H1 (cell line): ENCODE data around the gene BMP4. TPM values are rescaled to one million over a fixed set of nuclear protein-coding genes. Genes with fewer than 3 reads are reported as not detected.

Experiments used
- CTCF ChIA-PET: fragments of 300-600 bp; sonication (Branson Sonifier 250); formaldehyde crosslinking; loops from one replicate; lab custom pipeline; 2021; ENCODE audit not compliant: partially characterized antibody; lab: Charles Lee
- POLR2A ChIA-PET: fragments of 300-600 bp; sonication (Branson Sonifier 250); formaldehyde crosslinking; loops from one replicate; lab custom pipeline; 2021; ENCODE audit warnings: inconsistent platforms; ENCODE audit not compliant: partially characterized antibody; lab: Charles Lee
- DNase-seq, 2 experiments: peaks; one replicate each; pipeline versions ENCODE4 v3.0.0 to v3.0.0-alpha.2; 2010 to 2022; ENCODE audit warnings: low spot score in 2 of 2, low read depth in 1 of 2, mixed read lengths in 1 of 2
- FAIRE-seq: peaks from 2 replicates; lab custom pipeline; 2011; peaks lifted over from hg19 to GRCh38; lab: Jason Lieb, UNC
- H2AFZ ChIP-seq: 2 replicates; pipeline ENCODE4 v1.8.1; 2012; ENCODE audit warnings: low read length, inconsistent platforms
- H2AK5ac ChIP-seq: 2 replicates; pipeline ENCODE4 v1.6.1; 2013; ENCODE audit warnings: low read depth, low read length
- H2BK120ac ChIP-seq: replicated peaks from 2 replicates; pipeline ENCODE3; 2013; ENCODE audit warnings: low read depth, low read length, inconsistent platforms
- H2BK12ac ChIP-seq: 2 replicates; pipeline ENCODE4 v1.6.1; 2013; ENCODE audit warnings: low read depth, low read length
- H2BK15ac ChIP-seq: 2 replicates; pipeline ENCODE4 v1.6.1; 2013; ENCODE audit warnings: low read length
- H2BK20ac ChIP-seq: 2 replicates; pipeline ENCODE4 v1.6.1; 2013; ENCODE audit warnings: low read length
- H2BK5ac ChIP-seq: 2 replicates; pipeline ENCODE4 v1.6.1; 2013; ENCODE audit warnings: low read depth, low read length
- H3K14ac ChIP-seq: 2 replicates; pipeline ENCODE4 v1.6.1; 2013; ENCODE audit warnings: inconsistent platforms; ENCODE audit not compliant: insufficient read length
- H3K18ac ChIP-seq: 2 replicates; pipeline ENCODE4 v1.6.1; 2013; ENCODE audit warnings: low read length; ENCODE audit errors: extremely low read depth
- H3K23ac ChIP-seq: 2 replicates; pipeline ENCODE4 v1.6.1; 2013; ENCODE audit warnings: inconsistent platforms; ENCODE audit not compliant: insufficient read length
- H3K23me2 ChIP-seq: 2 replicates; pipeline ENCODE4 v1.6.1; 2013; ENCODE audit warnings: low read depth, low read length
- H3K27ac ChIP-seq: 2 replicates; pipeline ENCODE4 v1.6.1; 2011; ENCODE audit warnings: low read depth, low read length, inconsistent platforms
- H3K27me3 ChIP-seq, 4 experiments: replicated peaks in 1 of 4; 1 replicate in 1 of 4; 2 replicates in 3 of 4; pipeline versions ENCODE4 v1.6.1 to v1.8.1; 2011 to 2013; ENCODE audit warnings: low read length in 3 of 4, mild to moderate bottlenecking in 3 of 4, inconsistent platforms in 2 of 4, mixed read lengths in 2 of 4, moderate library complexity in 1 of 4; ENCODE audit not compliant: control insufficient read depth in 3 of 4, insufficient read depth in 3 of 4; ENCODE audit errors: extremely low read depth in 1 of 4
- H3K36me3 ChIP-seq, 4 experiments: 2 replicates each; pipeline versions ENCODE4 v1.6.1 to v1.8.1; 2011 to 2013; ENCODE audit warnings: mild to moderate bottlenecking in 4 of 4, low read length in 3 of 4, moderate library complexity in 2 of 4, control low read depth in 1 of 4, inconsistent platforms in 1 of 4; ENCODE audit not compliant: insufficient read depth in 4 of 4, control insufficient read depth in 2 of 4
- H3K4ac ChIP-seq: replicated peaks from 2 replicates; pipeline ENCODE3; 2013; ENCODE audit warnings: low read length, low read depth, mixed read lengths, inconsistent platforms; ENCODE audit not compliant: insufficient read length
- H3K4me1 ChIP-seq, 4 experiments: replicated peaks in 1 of 4; 1 replicate in 1 of 4; 2 replicates in 3 of 4; pipeline versions ENCODE4 v1.6.1 to v1.8.1; 2011 to 2013; ENCODE audit warnings: low read length in 3 of 4, inconsistent platforms in 2 of 4, mixed read lengths in 1 of 4; ENCODE audit not compliant: insufficient read depth in 4 of 4, control insufficient read depth in 3 of 4
- H3K4me2 ChIP-seq, 2 experiments: 2 replicates each; pipeline versions ENCODE4 v1.6.1 to v1.8.1; 2011 to 2013; ENCODE audit warnings: low read depth in 2 of 2, low read length in 2 of 2, control low read depth in 1 of 2, inconsistent platforms in 1 of 2, mild to moderate bottlenecking in 1 of 2; ENCODE audit not compliant: insufficient read depth in 1 of 2
- H3K4me3 ChIP-seq, 4 experiments: fragments of 200-600, 300-600 bp in 1 of 4; sonication (generic), shearing (Covaris generic), sonication (Bioruptor Twin) in 1 of 4; 2 replicates each; pipeline versions ENCODE4 v1.5.1 to v1.8.1; 2011 to 2016; ENCODE audit warnings: low read length in 4 of 4, low read depth in 3 of 4, control low read depth in 2 of 4, inconsistent platforms in 2 of 4, mild to moderate bottlenecking in 2 of 4, mixed read lengths in 1 of 4, moderate library complexity in 1 of 4; ENCODE audit not compliant: insufficient read depth in 2 of 4; ENCODE audit errors: extremely low read depth in 1 of 4
- H3K56ac ChIP-seq: replicated peaks from 2 replicates; pipeline ENCODE3; 2013; ENCODE audit warnings: low read depth, mild to moderate bottlenecking, mixed read lengths, low read length, inconsistent platforms; ENCODE audit not compliant: insufficient read length
- H3K79me1 ChIP-seq: 2 replicates; pipeline ENCODE4 v1.6.1; 2013; ENCODE audit warnings: low read depth, low read length, control low read depth
- H3K79me2 ChIP-seq, 2 experiments: 2 replicates each; pipeline versions ENCODE4 v1.6.1 to v1.8.1; 2012 to 2013; ENCODE audit warnings: low read length in 2 of 2, mild to moderate bottlenecking in 2 of 2, inconsistent platforms in 1 of 2; ENCODE audit not compliant: insufficient read depth in 2 of 2, control insufficient read depth in 1 of 2
- H3K9ac ChIP-seq, 4 experiments: replicated peaks in 1 of 4; 1 replicate in 1 of 4; 2 replicates in 3 of 4; pipeline versions ENCODE4 v1.6.1 to v1.8.1; 2011 to 2013; ENCODE audit warnings: low read depth in 3 of 4, low read length in 3 of 4, control low read depth in 2 of 4, mild to moderate bottlenecking in 2 of 4, moderate library complexity in 2 of 4, inconsistent platforms in 1 of 4; ENCODE audit errors: extremely low read depth in 1 of 4
- H3K9me3 ChIP-seq, 2 experiments: 2 replicates each; pipeline versions ENCODE4 v1.6.1 to v1.8.1; 2012 to 2013; ENCODE audit warnings: mild to moderate bottlenecking in 2 of 2, moderate library complexity in 2 of 2, control low read depth in 1 of 2, inconsistent platforms in 1 of 2, low read depth in 1 of 2, low read length in 1 of 2, mixed read lengths in 1 of 2; ENCODE audit not compliant: insufficient read depth in 2 of 2
- H4K20me1 ChIP-seq, 2 experiments: replicated peaks in 1 of 2; 2 replicates each; pipeline versions ENCODE3 to v1.8.1; 2011 to 2013; ENCODE audit warnings: inconsistent platforms in 2 of 2, low read length in 2 of 2, mild to moderate bottlenecking in 1 of 2; ENCODE audit not compliant: insufficient read depth in 2 of 2, control insufficient read depth in 1 of 2
- H4K5ac ChIP-seq: 2 replicates; pipeline ENCODE4 v1.6.1; 2013; ENCODE audit warnings: low read length, low read depth, mixed read lengths, inconsistent platforms; ENCODE audit not compliant: insufficient read length
- H4K8ac ChIP-seq: 2 replicates; pipeline ENCODE4 v1.8.0; 2013; ENCODE audit warnings: mild to moderate bottlenecking, moderate library complexity, low read length, inconsistent platforms; ENCODE audit not compliant: insufficient read depth; ENCODE audit errors: extremely low read depth
- H4K91ac ChIP-seq: replicated peaks from 2 replicates; pipeline ENCODE3; 2013; ENCODE audit warnings: low read length, mixed read lengths, inconsistent platforms; ENCODE audit not compliant: insufficient read length
- ASH2L ChIP-seq: fragments of 200-600, 300-600 bp; sonication (generic); IDR thresholded peaks from one replicate; pipeline ENCODE4 v1.7.1; 2017; ENCODE audit warnings: low read length
- BACH1 ChIP-seq: IDR thresholded peaks from 2 replicates; pipeline ENCODE4 v1.6.1; 2012; ENCODE audit warnings: low read length, improper control_type of control experiment
- BCL11A ChIP-seq, 2 experiments: IDR thresholded peaks; one replicate each; pipeline ENCODE4 v1.6.1; 2011; ENCODE audit warnings: low read depth in 2 of 2, low read length in 2 of 2, mild to moderate bottlenecking in 2 of 2
- CBX5 ChIP-seq: fragments of 300-800, 300-1000 bp; sonication (generic); IDR thresholded peaks from 2 replicates; pipeline ENCODE4 v1.7.1; 2016; ENCODE audit warnings: antibody characterized with exemption, low read length, low read depth
- E2F6 ChIP-seq: IDR thresholded peaks from 2 replicates; pipeline ENCODE4 v1.6.1; 2012; ENCODE audit warnings: inconsistent platforms
- EGR1 ChIP-seq: IDR thresholded peaks from 2 replicates; pipeline ENCODE4 v1.6.1; 2011; ENCODE audit warnings: low read depth, low read length, borderline replicate concordance
- JUN ChIP-seq: IDR thresholded peaks from 2 replicates; pipeline ENCODE4 v1.6.1; 2011; ENCODE audit warnings: low read depth, mild to moderate bottlenecking, improper control_type of control experiment, low read length
- KDM5A ChIP-seq: fragments of 200-600 bp; IDR thresholded peaks from 2 replicates; pipeline ENCODE4 v1.7.1; 2012; ENCODE audit warnings: mild to moderate bottlenecking, low read length, inconsistent platforms, mixed read lengths
- MAFK ChIP-seq: IDR thresholded peaks from 2 replicates; pipeline ENCODE4 v1.6.1; 2012; ENCODE audit warnings: low read depth, mild to moderate bottlenecking, improper control_type of control experiment, low read length
- NRF1 ChIP-seq: IDR thresholded peaks from 2 replicates; pipeline ENCODE4 v1.6.1; 2011; ENCODE audit warnings: mild to moderate bottlenecking, low read depth, low read length, improper control_type of control experiment
- POU5F1 ChIP-seq: IDR thresholded peaks from 2 replicates; pipeline ENCODE4 v1.6.1; 2011; ENCODE audit warnings: low read depth, mild to moderate bottlenecking, low read length, moderate library complexity
- RAD21 ChIP-seq, 2 experiments: IDR thresholded peaks in 1 of 2; conservative IDR thresholded peaks in 1 of 2; 2 replicates each; pipeline ENCODE4 v1.6.1; 2011; ENCODE audit warnings: low read depth in 2 of 2, low read length in 2 of 2, improper control_type of control experiment in 1 of 2, inconsistent platforms in 1 of 2, mild to moderate bottlenecking in 1 of 2, moderate library complexity in 1 of 2
- RNF2 ChIP-seq: fragments of 200-900, 300-1000 bp; sonication (generic); IDR thresholded peaks from 2 replicates; pipeline ENCODE4 v1.7.1; 2016; ENCODE audit warnings: borderline replicate concordance, low read depth, mild to moderate bottlenecking, antibody characterized with exemption, low read length; ENCODE audit not compliant: poor library complexity, severe bottlenecking; ENCODE audit errors: missing control alignments
- SP2 ChIP-seq: IDR thresholded peaks from 2 replicates; pipeline ENCODE4 v1.6.1; 2012; ENCODE audit warnings: mild to moderate bottlenecking, low read length, inconsistent platforms
- SP4 ChIP-seq: IDR thresholded peaks from 2 replicates; pipeline ENCODE4 v1.6.1; 2012; ENCODE audit warnings: low read length, inconsistent platforms
- polyA plus RNA-seq, 7 experiments: library from polyadenylated mRNA; depleted of rRNA in 3 of 7; stranded (reverse) in 5 of 7; unstranded in 2 of 7; fragments of >200 nt in 5 of 7; fragments of 200-250 nt in 2 of 7; gene quantifications; 1 replicate in 5 of 7; 2 replicates in 1 of 7; 4 replicates in 1 of 7; pipeline versions ENCODE4 v1.2.1 to v1.2.3, GENCODE V29; 2011 to 2013; ENCODE audit warnings: missing spikeins in 2 of 7, mixed read lengths in 2 of 7
- total RNA-seq: library from RNA; stranded (reverse); fragmentation: NEBNext Ultra II Directional; extraction: Animal tissue kit (Norgen Biotek cat#: 25700); gene quantifications from 2 replicates; pipeline ENCODE4 v1.2.1, GENCODE V29; 2021

BMP4 gene
- total and polyA plus RNA-seq, 2 of the 8 experiments (the other 6 are each of a cell fraction or from before 2014, with no cell fraction given): 2.3 to 5.4 TPM

- H3K4ac ChIP-seq: no peak overlapping the region
- 0 out of 7 replicates have a peak, but pooled peaks cover 0 to 4% (median 0%) of the 10 kb centered on the region in 4 experiments for H3K4me1 ChIP-seq
- H2AFZ ChIP-seq: no peak overlapping the region
- H4K8ac ChIP-seq: no peak overlapping the region
- H3K14ac ChIP-seq: no peak overlapping the region
- H2AK5ac ChIP-seq: no peak overlapping the region
- no peak overlapping the region for H3K23ac ChIP-seq
- no peak overlapping the region for H3K4me3 ChIP-seq
- no peaks in the 10 kb centered on the region for H4K20me1 ChIP-seq
- ChIA-PET POLR2A (no interaction called here), CTCF (interaction anchor here (1.2 to 2.4 kb wide), 5 partner anchors 21 to 72 kb away, joined by 3 to 8 read pairs (median 6); no protein-coding TSS in a partner anchor)
- H4K5ac ChIP-seq: no peak overlapping the region
- no peak overlapping the region for H2BK15ac ChIP-seq
- H3K9me3 ChIP-seq: no peaks in the 10 kb centered on the region
- DNase-seq (no peak), FAIRE-seq (no peak)
- no peak overlapping the region for H2BK120ac ChIP-seq
- no peak overlapping the region for H4K91ac ChIP-seq
- H3K4me2 ChIP-seq: no peak overlapping the region
- no peak overlapping the region for H2BK5ac ChIP-seq
- no peak overlapping the region for H3K27ac ChIP-seq
- H2BK20ac ChIP-seq: no peak overlapping the region
- H2BK12ac ChIP-seq: no peak overlapping the region
- H3K56ac ChIP-seq: no peak overlapping the region
- H3K9ac ChIP-seq: no peak overlapping the region
- H3K79me2 ChIP-seq: no peaks in the 10 kb centered on the region
- H3K79me1 ChIP-seq: no peaks in the 10 kb centered on the region
- no peaks in the 10 kb centered on the region for H3K27me3 ChIP-seq
- no peak overlapping the region for H3K18ac ChIP-seq
- H3K36me3 ChIP-seq: no peaks in the 10 kb centered on the region
- H3K23me2 ChIP-seq: no peaks in the 10 kb centered on the region
- TF ChIP-seq SP2 (no peak), RNF2 (no peak), MAFK (no peak), RAD21 (IDR thresholded peaks at IDR 0.05 in 1 of 2, conservative IDR thresholded peaks at IDR 0.05 in 1 of 2; ENCODE audit: low read depth in 2 of 2, low read length in 2 of 2) (no peak), SP4 (no peak), ASH2L (no peak), BACH1 (no peak), EGR1 (no peak), CBX5 (no peak), NRF1 (no peak), JUN (no peak), POU5F1 (no peak), E2F6 (no peak), BCL11A (IDR thresholded peaks at IDR 0.05; ENCODE audit: low read depth in 2 of 2, low read length in 2 of 2) (no peak), KDM5A (no peak)
These were observed 46.0 kb upstream of the BMP4 start for GRCh38 chr14:54002653-54003052.
